ENCODE data around the gene TSSK2. TPM values are rescaled to one million over a fixed set of nuclear protein-coding genes. Genes with fewer than 3 reads are reported as not detected.

Gene TSSK2
- total and polyA plus RNA-seq, 2 experiments from 2014 or later = not detected

GRCh38 chr22:19090586-19091127 is 40.5 kb upstream of the TSSK2 start:
- peaks cover 17% of the 10 kb centered on the region for H4K20me1 ChIP-seq (ENCODE audit: insufficient read depth, poor library complexity, severe bottlenecking)
- TF ChIP-seq EZH2phosphoT487 (IDR thresholded peaks at IDR 0.05; ENCODE audit: low read depth, severe bottlenecking, unreplicated experiment) = no peak
- no peak for TF ChIP-seq EZH2 (IDR thresholded peaks at IDR 0.05; ENCODE audit: borderline replicate concordance)
- TF ChIP-seq CTCF (IDR thresholded peaks at IDR 0.05; ENCODE audit: poor library complexity) = no peak
- no peaks in the 10 kb centered on the region for H3K36me3 ChIP-seq (replicated peaks; ENCODE audit: insufficient read depth, low read depth)
- WGBS (ENCODE audit: low lambda C conversion rate, missing lambda C conversion rate) = 65% methylated on average over 3 of the region's 3 CpGs
- H3K4me1 ChIP-seq (ENCODE audit: insufficient read depth) = peaks cover 3% of the 10 kb centered on the region
- no peak overlapping the region for H3K4me3 ChIP-seq
- no peaks in the 10 kb centered on the region for H3K27me3 ChIP-seq
- no peaks in the 10 kb centered on the region for H3K9me2 ChIP-seq (replicated peaks; ENCODE audit: insufficient read depth)
- no peak overlapping the region for H3K27ac ChIP-seq
- H3K4me2 ChIP-seq = no peak overlapping the region
- no peak for DNase-seq (ENCODE audit: low spot score)
- H3K79me2 ChIP-seq = peaks cover 64% of the 10 kb centered on the region
- no peaks in the 10 kb centered on the region for H3K9me3 ChIP-seq (ENCODE audit: low read depth)
- no peak overlapping the region for H2AFZ ChIP-seq

GRCh38 chr22:19092725-19093124 is 38.4 kb upstream of the TSSK2 start:
- no peaks in the 10 kb centered on the region for H3K36me3 ChIP-seq (replicated peaks; ENCODE audit: insufficient read depth, low read depth)
- peaks cover 80% of the 10 kb centered on the region for H3K79me2 ChIP-seq
- TF ChIP-seq CTCF (IDR thresholded peaks at IDR 0.05; ENCODE audit: poor library complexity) (no peak), EZH2 (IDR thresholded peaks at IDR 0.05; ENCODE audit: borderline replicate concordance) (no peak), EZH2phosphoT487 (IDR thresholded peaks at IDR 0.05; ENCODE audit: low read depth, severe bottlenecking, unreplicated experiment) (no peak)
- H3K9me3 ChIP-seq (ENCODE audit: low read depth) = no peaks in the 10 kb centered on the region
- no peaks in the 10 kb centered on the region for H3K9me2 ChIP-seq (replicated peaks; ENCODE audit: insufficient read depth)
- no peak overlapping the region for H3K27ac ChIP-seq
- H4K20me1 ChIP-seq (ENCODE audit: insufficient read depth, poor library complexity, severe bottlenecking) = peaks cover 28% of the 10 kb centered on the region
- no peak overlapping the region for H3K4me3 ChIP-seq
- no peaks in the 10 kb centered on the region for H3K4me1 ChIP-seq (ENCODE audit: insufficient read depth)
- H3K27me3 ChIP-seq = no peaks in the 10 kb centered on the region
- H3K4me2 ChIP-seq = no peak overlapping the region
- WGBS (ENCODE audit: low lambda C conversion rate, missing lambda C conversion rate) = 94% methylated on average over 4 of the region's 4 CpGs
- DNase-seq (ENCODE audit: low spot score) = no peak
- no peak overlapping the region for H2AFZ ChIP-seq

GRCh38 chr22:19094393-19094997 is 36.6 kb upstream of the TSSK2 start:
- Histone ChIP-seq H4K20me1 (ENCODE audit: insufficient read depth, poor library complexity, severe bottlenecking) (peaks cover 37% of the 10 kb centered on the region), H3K4me2 (no peak overlapping the region), H3K79me2 (peaks cover 87% of the 10 kb centered on the region), H3K27me3 (no peaks in the 10 kb centered on the region), H2AFZ (no peak overlapping the region), H3K36me3 (replicated peaks; ENCODE audit: insufficient read depth, low read depth) (no peaks in the 10 kb centered on the region), H3K9me2 (replicated peaks; ENCODE audit: insufficient read depth) (no peaks in the 10 kb centered on the region), H3K27ac (no peak overlapping the region), H3K4me1 (ENCODE audit: insufficient read depth) (no peaks in the 10 kb centered on the region), H3K9me3 (ENCODE audit: low read depth) (no peaks in the 10 kb centered on the region), H3K4me3 (no peak overlapping the region)
- TF ChIP-seq CTCF (IDR thresholded peaks at IDR 0.05; ENCODE audit: poor library complexity) (no peak), EZH2phosphoT487 (IDR thresholded peaks at IDR 0.05; ENCODE audit: low read depth, severe bottlenecking, unreplicated experiment) (no peak), EZH2 (IDR thresholded peaks at IDR 0.05; ENCODE audit: borderline replicate concordance) (no peak)
- no peak for DNase-seq (ENCODE audit: low spot score)
- 99% methylated on average over 4 of the region's 4 CpGs for WGBS (ENCODE audit: low lambda C conversion rate, missing lambda C conversion rate)

Data from hepatocyte (in vitro differentiated cells).